Measurements from ENCODE around the gene RTBDN.
"Not testable (repeated sequence)": the region's sequence is repeated elsewhere in the genome, so short reads cannot be mapped to it uniquely, and the experiment has no call there.

RTBDN gene

GRCh38 chr19:12866416-12867119 lies 32.2 kb upstream of the RTBDN start:
- Histone ChIP-seq H3K27me3 (ENCODE audit: insufficient read depth, low read length) (no peaks in the 10 kb centered on the region), H3K9me3 (ENCODE audit: low read length) (no peaks in the 10 kb centered on the region), H3K4me1 (ENCODE audit: insufficient read depth, low read length) (no peaks in the 10 kb centered on the region), H3K36me3 (ENCODE audit: insufficient read depth, low read length) (peaks cover 11% of the 10 kb centered on the region), H2AFZ (ENCODE audit: low read depth, low read length) (no peak overlapping the region), H3K4me3 (ENCODE audit: low read length) (no peak overlapping the region)

GRCh38 chr19:12865746-12866415 lies 31.5 kb upstream of the RTBDN start:
- no peaks in the 10 kb centered on the region for H3K27me3 ChIP-seq (ENCODE audit: insufficient read depth, low read length)
- H3K4me3 ChIP-seq (ENCODE audit: low read length), result no peak overlapping the region
- no peaks in the 10 kb centered on the region for H3K4me1 ChIP-seq (ENCODE audit: insufficient read depth, low read length)
- H3K36me3 ChIP-seq (ENCODE audit: insufficient read depth, low read length), result peaks cover 11% of the 10 kb centered on the region
- no peaks in the 10 kb centered on the region for H3K9me3 ChIP-seq (ENCODE audit: low read length)
- H2AFZ ChIP-seq (ENCODE audit: low read depth, low read length), result no peak overlapping the region

GRCh38 chr19:12864721-12865715 lies 30.6 kb upstream of the RTBDN start:
- no peaks in the 10 kb centered on the region for H3K9me3 ChIP-seq (ENCODE audit: low read length)
- peaks cover 11% of the 10 kb centered on the region for H3K36me3 ChIP-seq (ENCODE audit: insufficient read depth, low read length)
- H3K4me3 ChIP-seq (ENCODE audit: low read length), result no peak overlapping the region
- no peaks in the 10 kb centered on the region for H3K27me3 ChIP-seq (ENCODE audit: insufficient read depth, low read length)
- H3K4me1 ChIP-seq (ENCODE audit: insufficient read depth, low read length), result no peaks in the 10 kb centered on the region
- no peak overlapping the region for H2AFZ ChIP-seq (ENCODE audit: low read depth, low read length)

GRCh38 chr19:12864143-12864542 lies 29.8 kb upstream of the RTBDN start:
- Histone ChIP-seq H3K4me1 (ENCODE audit: insufficient read depth, low read length) (no peaks in the 10 kb centered on the region), H3K9me3 (ENCODE audit: low read length) (no peaks in the 10 kb centered on the region), H3K4me3 (ENCODE audit: low read length) (no peak overlapping the region), H2AFZ (ENCODE audit: low read depth, low read length) (no peak overlapping the region), H3K36me3 (ENCODE audit: insufficient read depth, low read length) (peaks cover 9% of the 10 kb centered on the region), H3K27me3 (ENCODE audit: insufficient read depth, low read length) (no peaks in the 10 kb centered on the region)

- Histone ChIP-seq H3K4me1 (ENCODE audit: insufficient read depth, low read length) (no peaks in the 10 kb centered on the region), H3K36me3 (ENCODE audit: insufficient read depth, low read length) (peaks cover 5% of the 10 kb centered on the region), H3K4me3 (ENCODE audit: low read length) (no peak overlapping the region), H2AFZ (ENCODE audit: low read depth, low read length) (no peak overlapping the region), H3K27me3 (ENCODE audit: insufficient read depth, low read length) (no peaks in the 10 kb centered on the region), H3K9me3 (ENCODE audit: low read length) (no peaks in the 10 kb centered on the region)
These were observed 25.2 kb upstream of the RTBDN start for GRCh38 chr19:12859546-12859945.

- Histone ChIP-seq H3K9me3 (ENCODE audit: low read length) (no peaks in the 10 kb centered on the region), H3K36me3 (ENCODE audit: insufficient read depth, low read length) (peaks cover 5% of the 10 kb centered on the region), H3K4me1 (ENCODE audit: insufficient read depth, low read length) (no peaks in the 10 kb centered on the region), H3K4me3 (ENCODE audit: low read length) (no peak overlapping the region), H2AFZ (ENCODE audit: low read depth, low read length) (no peak overlapping the region), H3K27me3 (ENCODE audit: insufficient read depth, low read length) (no peaks in the 10 kb centered on the region)
These were observed 23.9 kb upstream of the RTBDN start for GRCh38 chr19:12858041-12858928.

- H3K36me3 ChIP-seq (ENCODE audit: insufficient read depth, low read length), result peaks cover 14% of the 10 kb centered on the region
These were observed 22.3 kb upstream of the RTBDN start for GRCh38 chr19:12856653-12857052.

GRCh38 chr19:12847159-12848139 lies 13.1 kb upstream of the RTBDN start:
- Histone ChIP-seq H3K4me3 (ENCODE audit: low read length) (no peak overlapping the region), H3K27me3 (ENCODE audit: insufficient read depth, low read length) (no peaks in the 10 kb centered on the region), H3K4me1 (ENCODE audit: insufficient read depth, low read length) (no peaks in the 10 kb centered on the region), H2AFZ (ENCODE audit: low read depth, low read length) (no peak overlapping the region), H3K9me3 (ENCODE audit: low read length) (no peaks in the 10 kb centered on the region), H3K36me3 (ENCODE audit: insufficient read depth, low read length) (peaks cover 14% of the 10 kb centered on the region)

More at GRCh38 chr19:12856653-12857052, 22.3 kb upstream of the RTBDN start:
- H3K27me3 ChIP-seq (ENCODE audit: insufficient read depth, low read length), result no peaks in the 10 kb centered on the region
- H3K4me1 ChIP-seq (ENCODE audit: insufficient read depth, low read length), result no peaks in the 10 kb centered on the region
- H3K4me3 ChIP-seq (ENCODE audit: low read length), result no peak overlapping the region
- no peaks in the 10 kb centered on the region for H3K9me3 ChIP-seq (ENCODE audit: low read length)
- no peak overlapping the region for H2AFZ ChIP-seq (ENCODE audit: low read depth, low read length)

GRCh38 chr19:12846613-12847012 lies 12.2 kb upstream of the RTBDN start:
- H3K36me3 ChIP-seq (ENCODE audit: insufficient read depth, low read length); H3K4me1 ChIP-seq (ENCODE audit: insufficient read depth, low read length); H3K9me3 ChIP-seq (ENCODE audit: low read length); H3K27me3 ChIP-seq (ENCODE audit: insufficient read depth, low read length); H2AFZ ChIP-seq (ENCODE audit: low read depth, low read length); H3K4me3 ChIP-seq (ENCODE audit: low read length): not testable (repeated sequence)

- no peaks in the 10 kb centered on the region for H3K27me3 ChIP-seq (ENCODE audit: insufficient read depth, low read length)
- H3K36me3 ChIP-seq (ENCODE audit: insufficient read depth, low read length), result peaks cover 7% of the 10 kb centered on the region
- peaks cover 4% of the 10 kb centered on the region for H3K4me1 ChIP-seq (ENCODE audit: insufficient read depth, low read length)
- H3K9me3 ChIP-seq (ENCODE audit: low read length), result no peaks in the 10 kb centered on the region
- no peak overlapping the region for H2AFZ ChIP-seq (ENCODE audit: low read depth, low read length)
- no peak overlapping the region for H3K4me3 ChIP-seq (ENCODE audit: low read length)
These were observed 9.8 kb upstream of the RTBDN start for GRCh38 chr19:12843999-12844732.

- no peaks in the 10 kb centered on the region for H3K9me3 ChIP-seq (ENCODE audit: low read length)
- no peaks in the 10 kb centered on the region for H3K27me3 ChIP-seq (ENCODE audit: insufficient read depth, low read length)
- H2AFZ ChIP-seq (ENCODE audit: low read depth, low read length), result no peak overlapping the region
- H3K4me3 ChIP-seq (ENCODE audit: low read length), result no peak overlapping the region
- peaks cover 7% of the 10 kb centered on the region for H3K36me3 ChIP-seq (ENCODE audit: insufficient read depth, low read length)
- H3K4me1 ChIP-seq (ENCODE audit: insufficient read depth, low read length), result peaks cover 8% of the 10 kb centered on the region
These were observed 8.9 kb upstream of the RTBDN start for GRCh38 chr19:12843328-12843727.

Measured in neuron (in vitro differentiated cells).